GM12873 (cell line): Measurements from ENCODE around the gene IQGAP3.

ENCODE experiments used
- TF ChIP-seq, protein P1 (sequence below): IDR thresholded peaks from 2 replicates; pipeline ENCODE4 v1.5.1; 2012; ENCODE audit warnings: low read depth, mild to moderate bottlenecking, moderate library complexity, low read length, control low read depth; ENCODE audit not compliant: insufficient read depth; ENCODE audit errors: missing control alignments

The IQGAP3 gene

GRCh38 chr1:156495401-156496140 is 76.8 kb downstream of the IQGAP3 start:
- TF ChIP-seq, protein P1, sequence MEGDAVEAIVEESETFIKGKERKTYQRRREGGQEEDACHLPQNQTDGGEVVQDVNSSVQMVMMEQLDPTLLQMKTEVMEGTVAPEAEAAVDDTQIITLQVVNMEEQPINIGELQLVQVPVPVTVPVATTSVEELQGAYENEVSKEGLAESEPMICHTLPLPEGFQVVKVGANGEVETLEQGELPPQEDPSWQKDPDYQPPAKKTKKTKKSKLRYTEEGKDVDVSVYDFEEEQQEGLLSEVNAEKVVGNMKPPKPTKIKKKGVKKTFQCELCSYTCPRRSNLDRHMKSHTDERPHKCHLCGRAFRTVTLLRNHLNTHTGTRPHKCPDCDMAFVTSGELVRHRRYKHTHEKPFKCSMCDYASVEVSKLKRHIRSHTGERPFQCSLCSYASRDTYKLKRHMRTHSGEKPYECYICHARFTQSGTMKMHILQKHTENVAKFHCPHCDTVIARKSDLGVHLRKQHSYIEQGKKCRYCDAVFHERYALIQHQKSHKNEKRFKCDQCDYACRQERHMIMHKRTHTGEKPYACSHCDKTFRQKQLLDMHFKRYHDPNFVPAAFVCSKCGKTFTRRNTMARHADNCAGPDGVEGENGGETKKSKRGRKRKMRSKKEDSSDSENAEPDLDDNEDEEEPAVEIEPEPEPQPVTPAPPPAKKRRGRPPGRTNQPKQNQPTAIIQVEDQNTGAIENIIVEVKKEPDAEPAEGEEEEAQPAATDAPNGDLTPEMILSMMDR: no peak

DNA sequence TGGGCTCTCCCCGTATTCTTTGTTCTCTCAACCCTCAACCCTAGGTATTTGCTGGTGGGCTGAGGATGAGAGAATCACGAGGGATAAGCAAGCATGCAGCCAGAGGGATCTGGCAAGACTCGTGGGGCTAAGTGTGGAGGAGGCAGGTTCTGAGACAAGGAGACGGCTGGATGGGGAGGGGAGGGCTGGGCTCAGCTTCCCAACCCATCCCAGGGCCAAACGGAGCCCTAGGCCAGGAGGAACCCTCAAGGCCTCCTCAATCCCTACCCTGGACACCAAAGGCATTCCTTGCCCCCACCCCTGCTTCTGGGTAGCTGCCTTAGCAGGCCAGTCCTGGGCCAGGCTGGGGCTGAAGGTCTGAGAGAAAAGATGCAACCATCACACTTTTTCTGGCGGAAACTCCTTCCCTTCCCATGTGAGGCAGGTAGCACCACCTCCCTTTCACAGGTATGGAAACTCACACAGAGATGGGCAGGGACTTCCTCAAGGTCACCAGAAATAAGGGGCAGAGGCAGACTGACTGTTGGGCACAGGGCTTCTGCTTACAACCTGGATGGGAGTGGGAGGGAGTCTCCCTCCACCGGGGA is 78.0 kb downstream of the IQGAP3 start:
- TF ChIP-seq, protein P1: no peak

- TF ChIP-seq, protein P1: no peak
Observed at GRCh38 chr1:156493742-156494141, 78.6 kb downstream of the IQGAP3 start.

DNA sequence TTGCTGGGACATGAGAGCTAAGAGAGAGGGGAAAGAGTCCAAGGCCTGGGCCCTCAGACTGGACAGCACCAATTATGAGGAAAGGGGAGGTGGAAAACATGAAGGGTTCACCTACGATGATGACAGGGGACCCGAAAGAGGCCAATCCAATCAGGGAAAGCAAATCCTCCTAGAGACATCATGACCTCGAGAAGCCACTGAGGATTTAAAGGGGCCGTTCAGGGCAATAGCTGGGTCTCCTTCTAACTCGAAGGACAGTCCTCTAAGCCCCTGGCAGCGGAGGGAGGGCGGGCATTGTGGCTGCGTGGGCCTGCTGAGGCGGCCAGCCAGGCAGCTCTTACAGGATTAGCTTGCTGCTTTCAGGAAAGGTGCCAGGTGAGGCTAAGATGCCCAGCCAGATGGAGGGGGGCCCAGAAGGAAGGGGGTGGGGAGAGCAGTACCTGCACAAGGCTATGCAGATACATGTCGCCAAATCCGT is 79.2 kb downstream of the IQGAP3 start:
- TF ChIP-seq, protein P1: no peak

DNA sequence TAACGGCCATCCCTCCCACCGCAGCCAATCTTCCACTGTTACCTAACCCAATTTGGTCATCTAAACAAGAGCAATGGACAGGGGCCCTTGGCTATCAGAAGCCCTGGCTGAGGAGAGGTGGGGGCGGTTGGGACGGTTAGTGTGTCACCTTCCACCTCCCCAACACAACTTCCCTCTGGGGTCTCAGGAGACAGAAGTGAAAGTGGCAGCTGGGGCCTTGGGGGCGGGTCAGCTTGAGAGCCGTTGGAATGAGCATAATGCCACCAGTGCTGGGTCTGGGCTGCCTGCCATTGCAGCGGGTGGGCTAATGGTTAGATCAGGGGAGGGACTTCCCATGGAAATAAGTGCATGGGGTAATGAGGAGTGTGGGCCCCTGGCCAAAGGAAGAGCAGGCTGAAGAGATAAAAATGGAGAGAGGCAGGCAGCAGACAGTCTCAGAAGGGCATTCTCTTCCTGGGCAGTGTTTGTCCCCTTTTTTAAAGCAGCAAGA is 79.7 kb downstream of the IQGAP3 start:
- TF ChIP-seq, protein P1: no peak

DNA sequence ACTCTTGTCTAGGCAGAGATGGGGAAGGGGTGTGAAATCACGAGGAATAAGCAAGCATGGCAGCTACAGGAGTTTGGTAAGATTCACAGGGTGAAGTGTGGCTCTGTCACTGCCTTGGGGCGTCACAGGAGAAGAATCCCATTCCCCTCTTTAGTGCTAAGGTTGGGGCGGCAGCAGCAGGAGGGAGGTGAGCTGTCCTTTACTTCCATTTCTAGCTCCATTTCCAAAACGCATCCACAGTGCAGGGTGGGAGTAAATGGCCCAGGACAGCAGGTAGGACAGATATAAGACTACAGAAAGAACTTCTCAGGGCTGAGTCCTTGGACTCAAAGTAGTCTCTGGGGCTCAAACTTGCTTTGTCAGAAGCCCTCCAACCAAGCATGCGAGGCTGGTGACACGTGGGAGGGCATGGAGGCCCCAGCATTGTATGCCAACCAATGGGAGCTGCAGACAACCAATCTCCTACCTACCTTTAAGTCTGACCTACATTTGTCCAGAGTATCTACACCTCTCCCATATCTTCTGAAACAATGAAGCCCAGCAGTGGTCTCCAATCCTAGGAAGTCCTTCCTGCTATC is 80.3 kb downstream of the IQGAP3 start:
- TF ChIP-seq, protein P1: no peak
